RWPE1 (cell line): ENCODE data around the gene POU2F1.

Source experiments
- CTCF ChIA-PET: fragments of 350-600 bp; sonication (Branson Sonifier 250); formaldehyde crosslinking; extraction: SDS; loops from one replicate; lab custom pipeline; 2021; lab: Yijun Ruan, JAX
- POLR2A ChIA-PET: fragments of 400-600 bp; formaldehyde crosslinking; extraction: SDS; loops from one replicate; lab custom pipeline; 2020; ENCODE audit warnings: antibody characterized with exemption; ENCODE audit not compliant: low non-redundant PET; lab: Yijun Ruan, JAX
- DNase-seq: peaks from one replicate; pipeline ENCODE4 v3.0.0; 2012; ENCODE audit warnings: low spot score
- H3K27ac ChIP-seq: fragments of 450-650 bp; 2 replicates; pipeline ENCODE4 v1.5.1; 2017
- TF ChIP-seq, protein P1 (sequence below): fragments of 450-650 bp; conservative IDR thresholded peaks from 2 replicates; pipeline ENCODE4 v1.5.1; 2017; ENCODE audit warnings: low read depth, mild to moderate bottlenecking

Gene POU2F1

GRCh38 chr1:167456524-167456923 lies 235.8 kb downstream of the POU2F1 start:
- DNase-seq: no peak
- TF ChIP-seq, protein P1, sequence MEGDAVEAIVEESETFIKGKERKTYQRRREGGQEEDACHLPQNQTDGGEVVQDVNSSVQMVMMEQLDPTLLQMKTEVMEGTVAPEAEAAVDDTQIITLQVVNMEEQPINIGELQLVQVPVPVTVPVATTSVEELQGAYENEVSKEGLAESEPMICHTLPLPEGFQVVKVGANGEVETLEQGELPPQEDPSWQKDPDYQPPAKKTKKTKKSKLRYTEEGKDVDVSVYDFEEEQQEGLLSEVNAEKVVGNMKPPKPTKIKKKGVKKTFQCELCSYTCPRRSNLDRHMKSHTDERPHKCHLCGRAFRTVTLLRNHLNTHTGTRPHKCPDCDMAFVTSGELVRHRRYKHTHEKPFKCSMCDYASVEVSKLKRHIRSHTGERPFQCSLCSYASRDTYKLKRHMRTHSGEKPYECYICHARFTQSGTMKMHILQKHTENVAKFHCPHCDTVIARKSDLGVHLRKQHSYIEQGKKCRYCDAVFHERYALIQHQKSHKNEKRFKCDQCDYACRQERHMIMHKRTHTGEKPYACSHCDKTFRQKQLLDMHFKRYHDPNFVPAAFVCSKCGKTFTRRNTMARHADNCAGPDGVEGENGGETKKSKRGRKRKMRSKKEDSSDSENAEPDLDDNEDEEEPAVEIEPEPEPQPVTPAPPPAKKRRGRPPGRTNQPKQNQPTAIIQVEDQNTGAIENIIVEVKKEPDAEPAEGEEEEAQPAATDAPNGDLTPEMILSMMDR: no peak
- POLR2A ChIA-PET: no interaction called here
- CTCF ChIA-PET: interaction anchor here (1.2 kb wide), 1 partner anchor 58 kb away, joined by 3 read pairs; no protein-coding TSS in a partner anchor
- no peak overlapping the region for H3K27ac ChIP-seq

DNA sequence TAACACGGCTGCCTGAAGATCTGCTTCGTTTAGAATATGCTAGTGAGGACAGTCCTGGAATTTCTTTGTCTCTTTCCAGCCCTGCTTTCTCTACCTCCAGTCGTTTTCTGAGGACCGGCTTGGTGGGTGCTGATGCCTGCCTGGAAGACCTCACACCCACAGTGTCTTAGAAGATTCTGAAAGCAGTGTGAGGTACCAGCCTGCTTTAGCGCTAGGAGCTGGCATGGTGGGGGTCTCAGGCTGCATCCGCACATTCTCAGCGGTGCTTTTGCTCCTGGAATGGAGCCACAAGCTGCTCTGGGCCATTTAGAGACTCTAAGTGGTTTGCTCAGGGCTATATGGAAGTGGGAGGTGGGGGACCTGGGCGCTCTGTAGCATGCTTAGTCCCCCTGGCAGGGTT lies 236.2 kb downstream of the POU2F1 start:
- CTCF ChIA-PET: interaction anchor here (0.6 kb wide), 1 partner anchor 126 kb away, joined by 4 read pairs; no protein-coding TSS in a partner anchor
- DNase-seq: no peak
- TF ChIP-seq, protein P1: no peak
- POLR2A ChIA-PET: no interaction called here
- H3K27ac ChIP-seq: no peak overlapping the region

- no peak for DNase-seq
- CTCF ChIA-PET: interaction anchor here (0.6 kb wide), 1 partner anchor 319 kb away, joined by 3 read pairs; no protein-coding TSS in a partner anchor
- H3K27ac ChIP-seq: no peak overlapping the region
- POLR2A ChIA-PET: no interaction called here
- TF ChIP-seq, protein P1: no peak
Measured at GRCh38 chr1:167457936-167458584, 237.4 kb downstream of the POU2F1 start.

DNA sequence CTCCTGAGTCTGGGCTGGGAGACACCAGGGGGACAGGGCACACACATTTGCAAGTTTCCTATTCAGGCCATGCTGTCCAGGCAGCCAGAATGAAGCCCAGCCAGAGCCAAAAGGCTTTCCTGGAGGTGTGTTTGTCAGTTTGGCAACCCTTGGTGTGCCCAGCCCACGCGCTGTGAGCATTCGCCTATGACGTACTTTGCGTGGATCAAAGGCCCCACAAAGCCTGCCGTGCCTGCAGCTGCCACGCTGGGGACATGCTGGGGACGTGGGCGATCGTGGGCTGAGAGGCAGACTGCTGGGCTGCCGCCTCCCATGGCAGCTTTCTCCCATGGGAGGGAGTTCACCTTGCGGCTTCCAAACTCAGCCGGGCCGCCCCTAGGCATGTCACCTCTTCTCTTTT lies 240.2 kb downstream of the POU2F1 start:
- TF ChIP-seq, protein P1: no peak
- POLR2A ChIA-PET: no interaction called here
- DNase-seq: no peak
- no peak overlapping the region for H3K27ac ChIP-seq
- CTCF ChIA-PET: no interaction called here

- H3K27ac ChIP-seq: no peak overlapping the region
- ChIA-PET POLR2A (no interaction called here), CTCF (interaction anchor here (0.6 kb wide), 1 partner anchor 228 kb away, joined by 3 read pairs; no protein-coding TSS in a partner anchor)
- DNase-seq: no peak
- TF ChIP-seq, protein P1: no peak
Measured at GRCh38 chr1:167462341-167462740, 241.7 kb downstream of the POU2F1 start.

- ChIA-PET POLR2A (no interaction called here), CTCF (interaction anchor here (0.6 kb wide), 1 partner anchor 228 kb away, joined by 3 read pairs; no protein-coding TSS in a partner anchor)
Measured at GRCh38 chr1:167463080-167463479, 242.4 kb downstream of the POU2F1 start.

More at GRCh38 chr1:167463080-167463479, 242.4 kb downstream of the POU2F1 start:
- no peak overlapping the region for H3K27ac ChIP-seq
- TF ChIP-seq, protein P1: no peak
- DNase-seq: no peak
